Muscle of leg (tissue), 11 donors: ENCODE results near the gene TMEM108. TPM values are rescaled to one million over a fixed set of nuclear protein-coding genes. Genes with fewer than 3 reads are reported as not detected.

Source experiments
- DNase-seq: peaks from one replicate; pipeline ENCODE4 v3.0.0; 2013
- H3K27ac ChIP-seq: one replicate; pipeline ENCODE4 v1.5.1; 2013; ENCODE audit warnings: mild to moderate bottlenecking, low read length, control low read depth
- H3K27me3 ChIP-seq: one replicate; pipeline ENCODE4 v1.6.1; 2013; ENCODE audit warnings: low read length; ENCODE audit not compliant: control insufficient read depth, insufficient read depth
- H3K36me3 ChIP-seq: one replicate; pipeline ENCODE4 v1.6.1; 2013; ENCODE audit warnings: low read length; ENCODE audit not compliant: control insufficient read depth, insufficient read depth
- H3K4me1 ChIP-seq: one replicate; pipeline ENCODE4 v1.6.1; 2013; ENCODE audit warnings: low read length; ENCODE audit not compliant: control insufficient read depth, insufficient read depth
- H3K4me3 ChIP-seq: one replicate; pipeline ENCODE4 v1.5.1; 2013; ENCODE audit warnings: low read length, control low read depth
- H3K9me3 ChIP-seq: replicated peaks from 2 replicates; pipeline ENCODE4 v1.6.1; 2013; ENCODE audit warnings: low read depth, low read length; ENCODE audit not compliant: control insufficient read depth
- WGBS: methylation state at CpG from one replicate; pipeline ENCODE4 v1.1.5; 2013; ENCODE audit warnings: missing lambda C conversion rate; ENCODE audit not compliant: insufficient coverage; 5-methylcytosine and 5-hydroxymethylcytosine counted together
- polyA plus RNA-seq, 8 donors: library from polyadenylated mRNA; unstranded; fragments of 120-200 nt; gene quantifications; one replicate each; pipeline versions ENCODE4 v1.2.1 to v1.2.3, GENCODE V29; 2013; ENCODE audit warnings: inconsistent platforms in 1 of 8, low replicate concordance in 1 of 8; ENCODE audit not compliant: insufficient read length in 8 of 8, insufficient read depth in 1 of 8
- total RNA-seq: library from RNA; stranded (reverse); fragments of 120-200 nt; gene quantifications from one replicate; pipeline ENCODE4 v1.2.4, GENCODE V29; 2013

TMEM108 gene
- total and polyA plus RNA-seq, 9 donors = 6.3 to 27.3 (median 17.4) TPM

GRCh38 chr3:133246119-133246518, 207.9 kb downstream of the TMEM108 start:
- H3K9me3 ChIP-seq = no peaks in the 10 kb centered on the region
- WGBS = 40% methylated on average over 1 of the region's 1 CpG
- DNase-seq = no peak
- H3K36me3 ChIP-seq = no peaks in the 10 kb centered on the region
- H3K4me1 ChIP-seq = no peaks in the 10 kb centered on the region
- no peaks in the 10 kb centered on the region for H3K27me3 ChIP-seq
- no peak overlapping the region for H3K4me3 ChIP-seq
- no peak overlapping the region for H3K27ac ChIP-seq

- H3K9me3 ChIP-seq = no peaks in the 10 kb centered on the region
- H3K4me1 ChIP-seq = no peaks in the 10 kb centered on the region
- no peak overlapping the region for H3K4me3 ChIP-seq
- H3K27ac ChIP-seq = no peak overlapping the region
- no peaks in the 10 kb centered on the region for H3K27me3 ChIP-seq
- no peak for DNase-seq
- no peaks in the 10 kb centered on the region for H3K36me3 ChIP-seq
Observed at GRCh38 chr3:133246773-133247172, 208.6 kb downstream of the TMEM108 start.

- DNase-seq = no peak
- no peaks in the 10 kb centered on the region for H3K9me3 ChIP-seq
- no peaks in the 10 kb centered on the region for H3K4me1 ChIP-seq
- no peak overlapping the region for H3K4me3 ChIP-seq
- no peak overlapping the region for H3K27ac ChIP-seq
- 82% methylated on average over 2 of the region's 2 CpGs for WGBS
- no peaks in the 10 kb centered on the region for H3K36me3 ChIP-seq
- H3K27me3 ChIP-seq = no peaks in the 10 kb centered on the region
Observed at GRCh38 chr3:133248389-133248788, 210.2 kb downstream of the TMEM108 start.

GRCh38 chr3:133249490-133249889, 211.3 kb downstream of the TMEM108 start:
- Histone ChIP-seq H3K27ac (no peak overlapping the region), H3K36me3 (no peaks in the 10 kb centered on the region), H3K27me3 (no peaks in the 10 kb centered on the region), H3K9me3 (no peaks in the 10 kb centered on the region), H3K4me1 (no peaks in the 10 kb centered on the region), H3K4me3 (no peak overlapping the region)
- DNase-seq = no peak
- WGBS = no CpG with 5 or more reads among the region's 2 CpGs

GRCh38 chr3:133254151-133254550, 216.0 kb downstream of the TMEM108 start:
- Histone ChIP-seq H3K27me3 (no peaks in the 10 kb centered on the region), H3K4me3 (no peak overlapping the region), H3K9me3 (no peaks in the 10 kb centered on the region), H3K4me1 (no peaks in the 10 kb centered on the region), H3K27ac (no peak overlapping the region), H3K36me3 (no peaks in the 10 kb centered on the region)
- WGBS = no CpG with 5 or more reads among the region's 2 CpGs
- DNase-seq = no peak

GRCh38 chr3:133254716-133255115, 216.5 kb downstream of the TMEM108 start:
- WGBS = no CpG with 5 or more reads among the region's 1 CpG
- no peaks in the 10 kb centered on the region for H3K27me3 ChIP-seq
- H3K4me3 ChIP-seq = no peak overlapping the region
- H3K9me3 ChIP-seq = no peaks in the 10 kb centered on the region
- no peak overlapping the region for H3K27ac ChIP-seq
- no peak for DNase-seq
- no peaks in the 10 kb centered on the region for H3K36me3 ChIP-seq
- no peaks in the 10 kb centered on the region for H3K4me1 ChIP-seq

- no peaks in the 10 kb centered on the region for H3K36me3 ChIP-seq
- no peak for DNase-seq
Observed at GRCh38 chr3:133256787-133257483, 218.7 kb downstream of the TMEM108 start.

GRCh38 chr3:133258358-133258757, 220.2 kb downstream of the TMEM108 start:
- Histone ChIP-seq H3K27me3 (no peaks in the 10 kb centered on the region), H3K9me3 (no peaks in the 10 kb centered on the region), H3K36me3 (no peaks in the 10 kb centered on the region), H3K4me3 (no peak overlapping the region), H3K4me1 (no peaks in the 10 kb centered on the region), H3K27ac (no peak overlapping the region)
- DNase-seq = no peak
- WGBS = 67% methylated on average over 1 of the region's 1 CpG

More at GRCh38 chr3:133256787-133257483, 218.7 kb downstream of the TMEM108 start:
- Histone ChIP-seq H3K27ac (no peak overlapping the region), H3K4me3 (no peak overlapping the region), H3K9me3 (no peaks in the 10 kb centered on the region), H3K4me1 (no peaks in the 10 kb centered on the region), H3K27me3 (no peaks in the 10 kb centered on the region)
- 29% methylated on average over 1 of the region's 4 CpGs for WGBS

- Histone ChIP-seq H3K27ac (no peak overlapping the region), H3K27me3 (no peaks in the 10 kb centered on the region), H3K36me3 (no peaks in the 10 kb centered on the region), H3K9me3 (no peaks in the 10 kb centered on the region), H3K4me3 (no peak overlapping the region), H3K4me1 (no peaks in the 10 kb centered on the region)
- 67% methylated on average over 2 of the region's 4 CpGs for WGBS
- DNase-seq = no peak
Observed at GRCh38 chr3:133259767-133260166, 221.6 kb downstream of the TMEM108 start.

GRCh38 chr3:133262333-133262732, 224.1 kb downstream of the TMEM108 start:
- no peaks in the 10 kb centered on the region for H3K9me3 ChIP-seq
- no peak overlapping the region for H3K27ac ChIP-seq
- DNase-seq = no peak
- H3K4me3 ChIP-seq = no peak overlapping the region
- H3K4me1 ChIP-seq = no peaks in the 10 kb centered on the region
- WGBS = no CpG with 5 or more reads among the region's 2 CpGs
- no peaks in the 10 kb centered on the region for H3K27me3 ChIP-seq
- H3K36me3 ChIP-seq = no peaks in the 10 kb centered on the region

- 83% methylated on average over 1 of the region's 3 CpGs for WGBS
- Histone ChIP-seq H3K36me3 (no peaks in the 10 kb centered on the region), H3K27me3 (no peaks in the 10 kb centered on the region), H3K4me1 (peaks cover 8% of the 10 kb centered on the region), H3K4me3 (no peak overlapping the region), H3K9me3 (no peaks in the 10 kb centered on the region), H3K27ac (no peak overlapping the region)
- no peak for DNase-seq
Observed at GRCh38 chr3:133264920-133265319, 226.7 kb downstream of the TMEM108 start.
